ENCODE data around the gene NEURL4.
A peak's percentile ranks its signal among the peaks of the same experiment; 100 is the strongest.

The NEURL4 gene

GRCh38 chr17:7321466-7321865, 7.7 kb downstream of the NEURL4 start:
- DNase-seq, result no peak

GRCh38 chr17:7318121-7318860, 10.8 kb downstream of the NEURL4 start:
- no peak for DNase-seq

GRCh38 chr17:7317161-7317803, 11.9 kb downstream of the NEURL4 start:
- DNase-seq, result no peak

- no peak for DNase-seq
Observed at GRCh38 chr17:7315570-7316235, 13.4 kb downstream of the NEURL4 start.

- DNase-seq, result peak; percentile 94
Observed at GRCh38 chr17:7314719-7315569, 14.2 kb downstream of the NEURL4 start, which contains the start of gene GPS2. TSS of gene GPS2 (minus strand) at chr17:7315360. CDS start at chr17:7315052, 308 bp downstream.

GRCh38 chr17:7313890-7314718, 15.0 kb downstream of the NEURL4 start:
- DNase-seq, result no peak

- DNase-seq, result no peak
Observed at GRCh38 chr17:7313088-7313889, 15.8 kb downstream of the NEURL4 start.

- DNase-seq, result no peak
Observed at GRCh38 chr17:7312432-7313087, 16.6 kb downstream of the NEURL4 start.

- DNase-seq, result no peak
Observed at GRCh38 chr17:7311110-7311705, 17.9 kb downstream of the NEURL4 start.

- DNase-seq, result no peak
Observed at GRCh38 chr17:7309628-7310027, 19.5 kb downstream of the NEURL4 start.

- peak; percentile 88 for DNase-seq
Observed at GRCh38 chr17:7308625-7309433, 20.3 kb downstream of the NEURL4 start.

- peak; percentile 53 for DNase-seq
Observed at GRCh38 chr17:7307686-7308624, 21.2 kb downstream of the NEURL4 start.

GRCh38 chr17:7306911-7307685, 22.0 kb downstream of the NEURL4 start, which contains the start of gene EIF5A:
TSS of gene EIF5A (plus strand) at chr17:7307628. CDS start at chr17:7309636, 2,008 bp downstream.
- peak; percentile 100 for DNase-seq

- no peak for DNase-seq
Observed at GRCh38 chr17:7304179-7304578, 25.0 kb downstream of the NEURL4 start.

GRCh38 chr17:7296189-7296861, 32.8 kb downstream of the NEURL4 start:
- peak; percentile 79 for DNase-seq
